Ishikawa (cell line): ENCODE measurements around the gene TAGLN3.

ENCODE experiments used
- CEBPB ChIP-seq: IDR thresholded peaks from 2 replicates; pipeline ENCODE4 v1.6.1; 2012
- CREB1 ChIP-seq: IDR thresholded peaks from 2 replicates; pipeline ENCODE4 v1.6.1; 2012; ENCODE audit warnings: low read depth
- EGR1 ChIP-seq: IDR thresholded peaks from 2 replicates; pipeline ENCODE4 v1.6.1; 2012
- EP300 ChIP-seq: IDR thresholded peaks from 2 replicates; pipeline ENCODE4 v1.6.1; 2012; ENCODE audit warnings: borderline replicate concordance
- FOXM1 ChIP-seq: IDR thresholded peaks from 2 replicates; pipeline ENCODE4 v1.6.1; 2012; ENCODE audit warnings: low read depth, borderline replicate concordance
- MAX ChIP-seq: IDR thresholded peaks from 2 replicates; pipeline ENCODE4 v1.6.1; 2012
- NFIC ChIP-seq: IDR thresholded peaks from 2 replicates; pipeline ENCODE4 v1.6.1; 2012
- RAD21 ChIP-seq: IDR thresholded peaks from 2 replicates; pipeline ENCODE4 v1.6.1; 2012; ENCODE audit warnings: low read depth
- TAF1 ChIP-seq: IDR thresholded peaks from 2 replicates; pipeline ENCODE4 v1.6.1; 2012; ENCODE audit warnings: low read depth, mild to moderate bottlenecking
- TCF12 ChIP-seq: IDR thresholded peaks from 2 replicates; pipeline ENCODE4 v1.6.1; 2012; ENCODE audit warnings: low read depth
- TEAD4 ChIP-seq: IDR thresholded peaks from 2 replicates; pipeline ENCODE4 v1.6.1; 2012
- YY1 ChIP-seq: IDR thresholded peaks from 2 replicates; pipeline ENCODE4 v1.6.1; 2012; ENCODE audit warnings: low read depth
- ZBTB7A ChIP-seq: IDR thresholded peaks from 2 replicates; pipeline ENCODE4 v1.6.1; 2012; ENCODE audit warnings: low read depth
- TF ChIP-seq, protein P1 (sequence below): IDR thresholded peaks from 2 replicates; pipeline ENCODE4 v1.6.1; 2012
- TF ChIP-seq, protein P2 (sequence below): IDR thresholded peaks from 2 replicates; pipeline ENCODE4 v1.6.1; 2012; ENCODE audit warnings: low read depth, mild to moderate bottlenecking

TAGLN3 gene

DNA sequence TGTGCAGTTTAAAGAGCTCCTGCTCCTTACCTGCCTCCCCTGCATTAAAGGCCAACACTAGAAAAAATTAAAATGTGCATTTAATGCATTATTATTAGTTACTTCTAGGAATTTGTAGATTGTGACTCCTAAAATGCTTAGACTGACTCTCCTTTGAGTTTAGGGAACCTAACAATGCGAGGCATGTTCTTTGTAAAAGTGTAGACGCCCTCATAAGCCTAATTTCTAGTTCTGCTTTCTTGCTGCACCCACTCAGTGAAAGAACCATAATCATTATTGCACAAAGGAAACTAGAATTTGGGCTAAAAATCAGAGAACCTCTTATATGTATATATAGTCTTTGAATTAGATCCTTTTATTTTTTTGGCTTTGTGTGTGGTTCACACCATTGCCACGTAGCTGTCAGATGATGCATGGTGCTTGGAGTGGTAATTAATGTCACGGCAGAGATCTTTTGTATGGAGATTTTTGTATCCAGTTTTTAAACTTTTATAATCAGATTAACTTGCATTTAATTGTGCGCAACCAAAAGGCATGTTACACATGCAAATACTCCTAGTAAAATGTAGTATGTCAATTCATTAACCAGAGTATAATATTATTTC lies 19.2 kb upstream of the TAGLN3 start:
- TF ChIP-seq, protein P1, sequence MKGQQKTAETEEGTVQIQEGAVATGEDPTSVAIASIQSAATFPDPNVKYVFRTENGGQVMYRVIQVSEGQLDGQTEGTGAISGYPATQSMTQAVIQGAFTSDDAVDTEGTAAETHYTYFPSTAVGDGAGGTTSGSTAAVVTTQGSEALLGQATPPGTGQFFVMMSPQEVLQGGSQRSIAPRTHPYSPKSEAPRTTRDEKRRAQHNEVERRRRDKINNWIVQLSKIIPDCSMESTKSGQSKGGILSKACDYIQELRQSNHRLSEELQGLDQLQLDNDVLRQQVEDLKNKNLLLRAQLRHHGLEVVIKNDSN, result no peak
- TF ChIP-seq, protein P2, sequence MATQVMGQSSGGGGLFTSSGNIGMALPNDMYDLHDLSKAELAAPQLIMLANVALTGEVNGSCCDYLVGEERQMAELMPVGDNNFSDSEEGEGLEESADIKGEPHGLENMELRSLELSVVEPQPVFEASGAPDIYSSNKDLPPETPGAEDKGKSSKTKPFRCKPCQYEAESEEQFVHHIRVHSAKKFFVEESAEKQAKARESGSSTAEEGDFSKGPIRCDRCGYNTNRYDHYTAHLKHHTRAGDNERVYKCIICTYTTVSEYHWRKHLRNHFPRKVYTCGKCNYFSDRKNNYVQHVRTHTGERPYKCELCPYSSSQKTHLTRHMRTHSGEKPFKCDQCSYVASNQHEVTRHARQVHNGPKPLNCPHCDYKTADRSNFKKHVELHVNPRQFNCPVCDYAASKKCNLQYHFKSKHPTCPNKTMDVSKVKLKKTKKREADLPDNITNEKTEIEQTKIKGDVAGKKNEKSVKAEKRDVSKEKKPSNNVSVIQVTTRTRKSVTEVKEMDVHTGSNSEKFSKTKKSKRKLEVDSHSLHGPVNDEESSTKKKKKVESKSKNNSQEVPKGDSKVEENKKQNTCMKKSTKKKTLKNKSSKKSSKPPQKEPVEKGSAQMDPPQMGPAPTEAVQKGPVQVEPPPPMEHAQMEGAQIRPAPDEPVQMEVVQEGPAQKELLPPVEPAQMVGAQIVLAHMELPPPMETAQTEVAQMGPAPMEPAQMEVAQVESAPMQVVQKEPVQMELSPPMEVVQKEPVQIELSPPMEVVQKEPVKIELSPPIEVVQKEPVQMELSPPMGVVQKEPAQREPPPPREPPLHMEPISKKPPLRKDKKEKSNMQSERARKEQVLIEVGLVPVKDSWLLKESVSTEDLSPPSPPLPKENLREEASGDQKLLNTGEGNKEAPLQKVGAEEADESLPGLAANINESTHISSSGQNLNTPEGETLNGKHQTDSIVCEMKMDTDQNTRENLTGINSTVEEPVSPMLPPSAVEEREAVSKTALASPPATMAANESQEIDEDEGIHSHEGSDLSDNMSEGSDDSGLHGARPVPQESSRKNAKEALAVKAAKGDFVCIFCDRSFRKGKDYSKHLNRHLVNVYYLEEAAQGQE, result no peak
- no peak for TF ChIP-seq TAF1
- no peak for TF ChIP-seq ZBTB7A
- TF ChIP-seq TEAD4, result no peak
- TF ChIP-seq TCF12, result no peak
- TF ChIP-seq RAD21, result no peak
- no peak for TF ChIP-seq CEBPB
- no peak for TF ChIP-seq YY1
- TF ChIP-seq EP300, result no peak
- no peak for TF ChIP-seq FOXM1

DNA sequence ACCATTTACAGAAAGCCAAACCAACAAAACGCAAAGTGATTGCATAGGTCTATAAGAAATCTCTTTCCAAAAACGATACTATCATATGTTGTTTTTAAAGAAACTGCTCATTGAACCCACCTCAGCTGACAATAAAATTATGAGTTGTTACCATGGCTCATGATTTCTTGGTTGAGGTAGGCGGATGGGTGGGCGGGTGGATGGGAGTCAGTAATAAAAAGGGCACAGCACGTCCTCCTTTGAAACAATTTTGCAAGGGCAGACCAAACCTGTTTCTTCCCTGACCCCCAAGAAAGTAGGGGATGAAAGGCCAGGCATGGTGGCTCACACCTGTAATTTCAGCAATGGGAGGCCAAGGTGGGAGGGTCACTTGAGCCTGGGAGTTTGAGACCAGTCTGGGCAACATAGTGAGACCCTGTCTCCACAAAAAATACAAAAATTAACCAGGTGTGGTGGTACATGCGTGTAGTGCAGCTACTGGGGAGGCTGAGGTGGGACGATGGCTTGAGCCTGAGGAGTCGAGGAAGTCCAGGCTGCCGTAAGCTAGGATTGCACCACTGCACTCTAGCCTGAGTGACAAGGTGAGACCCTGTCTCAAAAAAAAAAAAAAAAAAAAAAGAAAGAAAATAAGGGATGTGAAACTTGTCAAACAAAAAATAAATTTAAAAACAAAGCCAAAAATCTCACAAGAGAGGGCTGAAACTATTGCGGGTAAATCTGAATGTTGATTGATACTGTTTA lies 17.8 kb upstream of the TAGLN3 start:
- TF ChIP-seq FOXM1 (no peak), EP300 (no peak), CREB1 (no peak), CEBPB (no peak), RAD21 (no peak), YY1 (no peak), TEAD4 (no peak), ZBTB7A (no peak), TAF1 (no peak), NFIC (no peak), TCF12 (no peak), MAX (no peak), EGR1 (no peak)
- TF ChIP-seq, protein P1, result no peak
- TF ChIP-seq, protein P2, result no peak

DNA sequence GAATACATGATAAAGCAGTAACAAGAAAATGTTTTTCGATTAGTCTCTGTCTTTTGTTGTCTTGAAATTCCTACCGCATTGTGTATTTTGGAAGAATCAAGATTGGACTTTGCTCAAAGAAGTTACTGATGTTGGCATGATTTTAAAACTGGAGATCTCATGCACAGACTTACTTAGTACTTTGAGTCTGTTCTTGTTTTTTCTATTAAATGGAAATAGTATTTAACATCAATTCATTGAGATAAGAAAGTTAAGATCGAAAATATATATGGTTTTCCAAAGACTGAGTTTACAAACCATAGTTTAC lies 17.3 kb upstream of the TAGLN3 start:
- no peak for TF ChIP-seq TCF12

- TF ChIP-seq CREB1, result no peak
These were observed 14.0 kb upstream of the TAGLN3 start for GRCh38 chr3:111984636-111985298.

- TF ChIP-seq ZBTB7A (no peak), MAX (no peak), FOXM1 (no peak), TEAD4 (no peak), EGR1 (no peak), NFIC (no peak)
- TF ChIP-seq, protein P1, result no peak
- TF ChIP-seq, protein P2, result no peak
These were observed 11.9 kb upstream of the TAGLN3 start for GRCh38 chr3:111986800-111987199.
